Prostate gland (tissue), 2 donors: ENCODE measurements around the gene DVL1. TPM values are rescaled to one million over a fixed set of nuclear protein-coding genes. Genes with fewer than 3 reads are reported as not detected.

Experiments used
- DNase-seq: peaks from one replicate; pipeline ENCODE4 v3.0.0-alpha.2; 2019; ENCODE audit warnings: low spot score
- H3K27ac ChIP-seq, 2 donors: fragments of 200-600 bp; sonication (generic); 2 replicates each; pipeline ENCODE4 v1.5.1; 2017 to 2019
- H3K27me3 ChIP-seq: fragments of 200-600 bp; sonication (generic); replicated peaks from 2 replicates; pipeline ENCODE4 v1.5.1; 2019; ENCODE audit not compliant: insufficient read depth
- H3K36me3 ChIP-seq, 2 donors: fragments of 200-600 bp; sonication (generic); 1 replicate in 1 of 2; 2 replicates in 1 of 2; pipeline versions ENCODE4 v1.5.1 to v1.8.1; 2017 to 2019
- H3K4me1 ChIP-seq: fragments of 200-600 bp; sonication (generic); replicated peaks from 2 replicates; pipeline ENCODE4 v1.5.1; 2019
- H3K4me3 ChIP-seq, 2 donors: fragments of 200-600 bp; sonication (generic); 2 replicates each; pipeline ENCODE4 v1.5.1; 2017 to 2019
- H3K9me3 ChIP-seq: fragments of 200-600 bp; sonication (generic); 2 replicates; pipeline ENCODE4 v1.5.1; 2017
- POLR2A ChIP-seq: fragments of 450-650 bp; IDR thresholded peaks from one replicate; pipeline ENCODE4 v1.6.1; 2016; ENCODE audit warnings: antibody characterized with exemption, mild to moderate bottlenecking
- POLR2AphosphoS5 ChIP-seq: sonication (generic); formaldehyde crosslinking; IDR thresholded peaks from one replicate; pipeline ENCODE4 v1.6.1; 2017; ENCODE audit warnings: antibody characterized with exemption
- WGBS: methylation state at CpG from one replicate; pipeline ENCODE4 v1.1.5; 2018; 5-methylcytosine and 5-hydroxymethylcytosine counted together
- intact Hi-C: fragments of 100-400 bp; cut with DNase I; formaldehyde crosslinking; loops from one replicate; pipeline ENCODE4 v1.14.2; 2022
- total RNA-seq, 2 donors: library from RNA; depleted of rRNA; stranded (reverse); fragments of >200 nt; gene quantifications; one replicate each; pipeline ENCODE4 v1.1.0, GENCODE V29; 2016
- TF ChIP-seq, protein P1 (sequence below), 4 experiments: fragments of 200-600 bp in 2 of 4; fragments of 450-650 bp in 2 of 4; sonication (generic) in 2 of 4; IDR thresholded peaks; 1 replicate in 3 of 4; 2 replicates in 1 of 4; pipeline ENCODE4 v1.5.1; 2016 to 2019; ENCODE audit warnings: antibody characterized with exemption in 4 of 4, mild to moderate bottlenecking in 2 of 4, moderate library complexity in 2 of 4

DVL1 gene
- total RNA-seq, 2 donors from 2014 or later = 70.5 to 165 TPM

DNA sequence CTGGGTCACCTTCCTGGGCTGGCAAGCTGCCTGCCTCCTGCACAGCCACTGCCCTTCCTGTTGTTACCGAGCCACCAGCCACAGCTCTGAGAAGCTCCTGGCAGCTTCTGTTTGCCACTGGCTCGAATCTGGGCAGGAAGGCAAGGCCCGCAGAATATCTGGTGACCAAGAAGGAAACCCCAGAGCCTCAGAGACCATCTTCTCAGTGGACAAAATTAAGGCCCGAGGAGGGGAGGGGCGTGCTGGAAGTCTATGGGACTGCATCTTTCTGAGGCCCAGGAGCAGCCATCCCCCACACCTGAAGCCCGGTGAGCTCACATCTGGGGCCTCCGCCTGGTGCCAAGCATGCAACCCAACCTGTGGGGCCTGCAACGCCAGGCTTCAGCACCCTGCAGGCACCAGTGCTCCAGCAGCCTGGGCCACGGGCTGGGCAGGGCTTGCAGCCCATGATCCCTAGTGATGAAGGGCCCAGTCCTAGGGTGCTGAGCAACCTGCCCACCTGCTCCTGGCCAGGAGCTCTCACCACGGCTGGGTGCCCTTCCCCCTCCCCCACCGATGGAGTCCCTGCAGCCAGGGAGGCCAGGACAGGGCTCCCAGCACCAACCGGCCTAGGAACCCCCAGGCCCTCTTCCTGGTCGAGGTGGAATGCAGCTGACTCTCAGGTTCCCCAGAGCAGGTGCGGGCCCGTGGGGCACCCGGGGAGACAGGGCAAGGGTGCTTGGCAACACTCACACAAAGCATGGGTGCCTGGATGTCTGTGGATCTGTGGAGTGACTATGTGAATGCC is 23.7 kb downstream of the DVL1 start:
- H3K27ac ChIP-seq = peak overlapping the region; percentile 74 to 87
- intact Hi-C loops = no loop called here
- no peak for DNase-seq
- H3K27me3 ChIP-seq = no peaks in the 10 kb centered on the region
- TF ChIP-seq, protein P1, sequence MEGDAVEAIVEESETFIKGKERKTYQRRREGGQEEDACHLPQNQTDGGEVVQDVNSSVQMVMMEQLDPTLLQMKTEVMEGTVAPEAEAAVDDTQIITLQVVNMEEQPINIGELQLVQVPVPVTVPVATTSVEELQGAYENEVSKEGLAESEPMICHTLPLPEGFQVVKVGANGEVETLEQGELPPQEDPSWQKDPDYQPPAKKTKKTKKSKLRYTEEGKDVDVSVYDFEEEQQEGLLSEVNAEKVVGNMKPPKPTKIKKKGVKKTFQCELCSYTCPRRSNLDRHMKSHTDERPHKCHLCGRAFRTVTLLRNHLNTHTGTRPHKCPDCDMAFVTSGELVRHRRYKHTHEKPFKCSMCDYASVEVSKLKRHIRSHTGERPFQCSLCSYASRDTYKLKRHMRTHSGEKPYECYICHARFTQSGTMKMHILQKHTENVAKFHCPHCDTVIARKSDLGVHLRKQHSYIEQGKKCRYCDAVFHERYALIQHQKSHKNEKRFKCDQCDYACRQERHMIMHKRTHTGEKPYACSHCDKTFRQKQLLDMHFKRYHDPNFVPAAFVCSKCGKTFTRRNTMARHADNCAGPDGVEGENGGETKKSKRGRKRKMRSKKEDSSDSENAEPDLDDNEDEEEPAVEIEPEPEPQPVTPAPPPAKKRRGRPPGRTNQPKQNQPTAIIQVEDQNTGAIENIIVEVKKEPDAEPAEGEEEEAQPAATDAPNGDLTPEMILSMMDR (IDR thresholded peaks at IDR 0.05) = no peak
- TF ChIP-seq POLR2A (no peak), POLR2AphosphoS5 (no peak)
- 39% methylated on average over 16 of the region's 16 CpGs for whole genome bisulfite sequencing
- H3K36me3 ChIP-seq = no peaks in the 10 kb centered on the region
- H3K4me3 ChIP-seq = peak overlapping the region; percentile 84 to 99
- no peaks in the 10 kb centered on the region for H3K9me3 ChIP-seq
- peaks cover 9% of the 10 kb centered on the region for H3K4me1 ChIP-seq

DNA sequence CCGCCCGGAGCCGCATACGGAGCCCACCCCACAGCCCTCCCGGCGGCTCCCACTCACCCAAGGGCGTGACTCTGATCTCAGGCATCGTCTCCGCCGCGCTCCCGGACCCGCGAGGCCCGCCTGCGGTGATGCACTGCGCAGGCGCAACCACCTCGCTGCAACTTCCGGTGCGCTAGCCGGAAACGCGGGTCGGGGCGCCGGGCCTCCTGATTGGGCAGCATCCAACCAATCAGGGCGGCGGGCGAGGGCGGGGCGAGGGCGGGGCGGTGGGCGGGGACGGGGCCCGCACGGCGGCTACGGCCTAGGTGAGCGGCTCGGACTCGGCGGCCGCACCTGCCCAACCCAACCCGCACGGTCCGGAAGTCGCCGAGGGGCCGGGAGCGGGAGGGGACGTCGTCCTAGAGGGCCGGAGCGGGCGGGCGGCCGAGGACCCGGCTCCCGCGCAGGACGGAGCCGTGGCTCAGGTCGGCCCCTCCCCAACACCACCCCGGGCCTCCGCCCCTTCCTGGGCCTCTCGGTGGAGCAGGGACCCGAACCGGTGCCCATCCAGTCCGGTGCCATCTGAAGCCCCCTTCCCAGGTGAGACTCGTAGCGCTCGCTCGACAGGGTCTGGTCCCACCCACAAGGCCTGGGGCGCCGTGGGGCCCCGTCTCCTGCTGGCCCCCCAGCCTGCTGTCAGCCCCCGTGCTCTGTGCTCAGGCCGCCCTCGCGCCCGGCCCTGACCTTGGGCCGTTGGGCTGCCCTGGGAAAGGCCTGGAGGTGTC is 24.5 kb downstream of the DVL1 start, which contains the start of the genes CPTP and INTS11:
Gene CPTP, plus strand, starts transcription at position 279 of the 764 bp plus-strand sequence. CDS start 2,109 bp downstream, outside the sequence.
Gene INTS11, minus strand, starts transcription at position 137 of the 764 bp plus-strand sequence. Its CDS starts 52 bp downstream, at position 85.
- peak; percentile 90 for DNase-seq
- peak; percentile 50 for TF ChIP-seq POLR2A
- TF ChIP-seq POLR2AphosphoS5 = peak; percentile 94
- TF ChIP-seq, protein P1 (IDR thresholded peaks at IDR 0.05) = peak in 2 of 4 experiments; percentile 9
- Histone ChIP-seq H3K27ac (peak within 1 kb of the TSS; percentile 74 to 87), H3K4me1 (peaks cover 9% of the 10 kb centered on the region), H3K27me3 (no peaks in the 10 kb centered on the region), H3K36me3 (no peaks in the 10 kb centered on the region), H3K9me3 (no peaks in the 10 kb centered on the region), H3K4me3 (peak within 1 kb of the TSS; percentile 84 to 99)
- intact Hi-C loops = no loop called here
- WGBS = under 1% methylated on average over 58 of the region's 84 CpGs

- peak overlapping the region; percentile 84 to 99 for H3K4me3 ChIP-seq
- intact Hi-C loops = no loop called here
- peak overlapping the region; percentile 74 to 87 for H3K27ac ChIP-seq
- no peak for DNase-seq
- under 1% methylated on average over 39 of the region's 41 CpGs for WGBS
- H3K9me3 ChIP-seq = no peaks in the 10 kb centered on the region
- H3K4me1 ChIP-seq = peaks cover 9% of the 10 kb centered on the region
- H3K27me3 ChIP-seq = no peaks in the 10 kb centered on the region
- H3K36me3 ChIP-seq = peaks cover 0 to 1% of the 10 kb centered on the region in 2 donors
- TF ChIP-seq POLR2A (no peak), POLR2AphosphoS5 (no peak)
- TF ChIP-seq, protein P1 (IDR thresholded peaks at IDR 0.05) = no peak
Measured at GRCh38 chr1:1324084-1324523, 25.1 kb downstream of the DVL1 start.

DNA sequence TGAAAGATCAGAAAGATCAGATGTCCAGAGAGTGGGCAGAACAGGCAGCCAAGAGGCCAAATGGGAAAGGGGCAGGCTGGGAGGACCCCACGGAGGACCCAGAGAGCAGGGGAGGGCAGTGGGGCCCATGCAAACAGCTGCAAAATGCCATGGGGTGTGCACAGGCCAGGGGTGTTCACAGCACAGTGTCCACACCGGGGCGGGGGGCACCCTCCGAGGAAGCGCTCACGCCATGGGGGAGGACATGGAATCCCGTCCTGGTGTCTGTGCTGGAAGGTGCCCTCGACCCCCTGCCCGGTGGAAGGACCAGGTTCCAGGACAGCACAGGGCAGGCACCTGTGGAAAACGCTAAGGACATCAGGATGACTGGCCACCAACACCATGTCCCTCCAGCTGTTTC is 26.3 kb downstream of the DVL1 start:
- no peaks in the 10 kb centered on the region for H3K9me3 ChIP-seq
- no peak overlapping the region for H3K4me3 ChIP-seq
- H3K27ac ChIP-seq = no peak overlapping the region
- TF ChIP-seq POLR2A (no peak), POLR2AphosphoS5 (no peak)
- TF ChIP-seq, protein P1 (IDR thresholded peaks at IDR 0.05) = no peak
- H3K27me3 ChIP-seq = no peaks in the 10 kb centered on the region
- H3K4me1 ChIP-seq = peaks cover 16% of the 10 kb centered on the region
- WGBS = 83% methylated on average over 10 of the region's 10 CpGs
- intact Hi-C loops = no loop called here
- no peak for DNase-seq
- peaks cover 0 to 6% of the 10 kb centered on the region in 2 donors for H3K36me3 ChIP-seq
